Measurements from ENCODE around the gene CMPK2. TPM values are rescaled to one million over a fixed set of nuclear protein-coding genes. Genes with fewer than 3 reads are reported as not detected.

The CMPK2 gene
- total RNA-seq, 4 donors from 2014 or later: 2.9 to 31.1 (median 5.9) TPM

GRCh38 chr2:6888724-6889123 is 23.0 kb upstream of the CMPK2 start:
- ATAC-seq (ENCODE audit: low FRiP score) (no peak), DNase-seq (ENCODE audit: low spot score) (no peak)
- TF ChIP-seq, protein P1, sequence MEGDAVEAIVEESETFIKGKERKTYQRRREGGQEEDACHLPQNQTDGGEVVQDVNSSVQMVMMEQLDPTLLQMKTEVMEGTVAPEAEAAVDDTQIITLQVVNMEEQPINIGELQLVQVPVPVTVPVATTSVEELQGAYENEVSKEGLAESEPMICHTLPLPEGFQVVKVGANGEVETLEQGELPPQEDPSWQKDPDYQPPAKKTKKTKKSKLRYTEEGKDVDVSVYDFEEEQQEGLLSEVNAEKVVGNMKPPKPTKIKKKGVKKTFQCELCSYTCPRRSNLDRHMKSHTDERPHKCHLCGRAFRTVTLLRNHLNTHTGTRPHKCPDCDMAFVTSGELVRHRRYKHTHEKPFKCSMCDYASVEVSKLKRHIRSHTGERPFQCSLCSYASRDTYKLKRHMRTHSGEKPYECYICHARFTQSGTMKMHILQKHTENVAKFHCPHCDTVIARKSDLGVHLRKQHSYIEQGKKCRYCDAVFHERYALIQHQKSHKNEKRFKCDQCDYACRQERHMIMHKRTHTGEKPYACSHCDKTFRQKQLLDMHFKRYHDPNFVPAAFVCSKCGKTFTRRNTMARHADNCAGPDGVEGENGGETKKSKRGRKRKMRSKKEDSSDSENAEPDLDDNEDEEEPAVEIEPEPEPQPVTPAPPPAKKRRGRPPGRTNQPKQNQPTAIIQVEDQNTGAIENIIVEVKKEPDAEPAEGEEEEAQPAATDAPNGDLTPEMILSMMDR (IDR thresholded peaks at IDR 0.05): no peak

GRCh38 chr2:6887751-6888192 is 22.1 kb upstream of the CMPK2 start:
- DNase-seq (ENCODE audit: low spot score) (no peak), ATAC-seq (ENCODE audit: low FRiP score) (no peak)
- TF ChIP-seq, protein P1 (IDR thresholded peaks at IDR 0.05): no peak

DNA sequence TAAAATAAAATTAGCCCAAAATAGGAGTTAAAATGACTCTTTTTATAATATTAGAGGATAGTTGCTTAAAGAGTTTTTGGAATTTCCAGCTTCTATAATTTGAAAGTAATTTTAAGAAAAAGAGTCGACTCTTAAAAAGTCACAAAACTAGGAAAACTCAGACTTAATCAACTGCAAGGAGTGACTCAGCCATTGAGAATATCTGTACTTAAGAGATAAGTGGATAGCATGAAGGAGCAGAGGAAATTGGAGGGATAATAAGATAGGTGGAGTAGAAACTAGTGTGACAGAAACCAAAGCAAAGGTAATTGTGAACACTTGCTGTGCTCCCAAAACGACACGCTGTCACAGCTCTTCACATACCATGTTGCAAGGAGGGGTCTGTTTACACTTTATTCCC is 20.3 kb upstream of the CMPK2 start:
- TF ChIP-seq, protein P1 (IDR thresholded peaks at IDR 0.05): no peak
- DNase-seq (ENCODE audit: low spot score) (no peak), ATAC-seq (ENCODE audit: low FRiP score) (no peak)

DNA sequence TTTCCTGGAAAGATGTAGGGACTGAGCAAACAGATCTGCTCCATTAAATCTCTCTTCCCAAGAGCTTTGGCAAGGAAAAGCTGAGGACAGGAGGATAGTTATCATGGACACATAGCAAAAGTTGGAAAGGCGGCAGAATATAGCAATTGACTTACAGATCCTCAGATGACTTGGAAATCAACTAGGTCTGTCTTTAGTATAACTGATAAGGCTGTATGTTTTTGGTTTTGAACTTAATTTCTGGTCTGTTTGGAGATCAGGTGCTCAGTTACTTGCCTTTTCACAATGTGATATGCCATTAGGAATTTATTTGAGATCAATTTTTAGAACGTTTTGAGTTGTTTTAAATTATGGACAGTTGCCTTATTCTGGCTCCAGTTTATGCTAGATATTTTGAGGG is 19.8 kb upstream of the CMPK2 start:
- ATAC-seq (ENCODE audit: low FRiP score): no peak
- no peak for DNase-seq (ENCODE audit: low spot score)
- TF ChIP-seq, protein P1 (IDR thresholded peaks at IDR 0.05): no peak

DNA sequence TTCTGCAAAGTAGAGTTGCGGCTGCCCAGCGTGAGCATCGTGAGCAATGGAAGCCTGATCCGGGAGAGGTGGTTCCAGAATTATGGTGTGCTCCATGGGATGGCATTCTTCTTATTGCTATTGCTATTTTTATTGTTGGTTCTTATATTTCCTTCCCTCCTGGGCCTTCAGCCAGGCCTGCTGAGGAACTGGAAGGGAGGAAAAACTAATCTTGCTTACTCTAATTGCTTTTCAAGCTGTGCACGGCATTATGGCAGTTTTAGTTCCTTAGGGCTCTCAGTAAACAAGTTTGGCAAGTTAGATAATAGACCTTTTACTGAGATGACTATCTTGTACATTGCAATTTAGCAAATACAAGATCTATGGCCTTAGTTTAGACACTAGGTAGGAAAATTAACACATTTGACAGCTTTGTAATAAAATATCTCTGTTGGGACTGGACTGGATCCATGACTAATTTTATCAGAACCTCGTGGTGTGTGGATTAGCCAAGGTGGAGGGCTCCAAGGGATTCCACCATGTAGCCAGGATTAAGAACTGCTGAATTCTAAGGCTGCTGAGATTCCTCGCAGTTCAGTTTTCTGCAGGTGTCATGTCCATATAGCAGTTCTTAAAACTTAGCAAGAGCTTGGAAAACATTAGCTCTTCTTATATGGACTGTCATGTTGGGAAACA is 17.9 kb upstream of the CMPK2 start:
- no peak for ATAC-seq (ENCODE audit: low FRiP score)
- DNase-seq (ENCODE audit: low spot score): no peak
- TF ChIP-seq, protein P1 (IDR thresholded peaks at IDR 0.05): no peak

DNA sequence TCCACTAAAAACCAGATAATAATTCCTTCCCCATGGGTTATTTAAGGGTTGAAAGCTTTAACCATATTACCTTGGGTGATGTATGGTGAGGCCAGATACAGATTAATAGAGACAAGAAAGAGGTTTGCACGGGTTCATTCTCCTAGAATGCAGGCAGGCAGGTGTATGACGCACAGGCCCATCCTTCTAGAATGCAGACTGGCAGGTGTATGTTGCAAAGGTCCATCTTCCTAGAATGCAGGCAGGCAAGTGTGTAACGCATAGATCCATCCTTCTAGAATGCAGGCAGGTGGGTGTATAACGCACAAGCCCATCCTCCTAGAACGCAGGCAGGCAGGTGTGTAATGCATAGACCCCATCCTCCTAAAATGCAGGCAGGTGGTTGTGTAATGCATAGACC is 15.8 kb upstream of the CMPK2 start:
- ATAC-seq (ENCODE audit: low FRiP score) (no peak), DNase-seq (ENCODE audit: low spot score) (no peak)
- TF ChIP-seq, protein P1 (IDR thresholded peaks at IDR 0.05): no peak

DNA sequence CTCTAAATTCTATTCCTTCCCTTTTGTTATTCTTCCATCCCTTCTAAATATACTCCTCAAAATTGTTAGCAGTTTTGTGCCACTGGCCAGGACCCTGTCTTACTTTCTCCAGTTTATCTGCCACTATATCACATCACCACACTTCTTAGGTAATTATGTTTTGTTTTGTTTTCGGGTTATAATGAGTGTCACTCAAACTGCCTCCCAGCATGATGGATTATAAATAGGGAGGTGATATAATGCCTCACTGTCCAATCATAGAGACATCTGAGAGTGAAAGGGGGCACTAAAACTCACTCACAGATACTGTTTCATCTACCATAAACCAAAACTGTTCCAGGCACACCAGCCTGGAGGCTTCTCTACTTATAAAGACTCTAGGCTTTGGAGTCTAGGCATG is 15.3 kb upstream of the CMPK2 start:
- no peak for DNase-seq (ENCODE audit: low spot score)
- no peak for ATAC-seq (ENCODE audit: low FRiP score)
- TF ChIP-seq, protein P1 (IDR thresholded peaks at IDR 0.05): no peak
